ENCODE data around the gene CAMK1D. TPM values are rescaled to one million over a fixed set of nuclear protein-coding genes. Genes with fewer than 3 reads are reported as not detected.
A peak's percentile ranks its signal among the peaks of the same experiment; 100 is the strongest.

The CAMK1D gene
- total and polyA plus RNA-seq, 2 of the 8 experiments (the other 6 are each of a cell fraction or from before 2014, with no cell fraction given): 3.5 to 10.6 TPM

- Histone ChIP-seq H2BK120ac (replicated peaks; ENCODE audit: low read depth, low read length) (no peak overlapping the region), H3K79me2 (ENCODE audit: control insufficient read depth in 1 of 2, insufficient read depth in 2 of 2, low read length in 2 of 2) (no peaks in the 10 kb centered on the region), H3K27ac (ENCODE audit: low read depth, low read length) (no peak overlapping the region), H2AK5ac (ENCODE audit: low read depth, low read length) (no peak overlapping the region), H3K79me1 (ENCODE audit: low read depth, low read length) (no peaks in the 10 kb centered on the region), H2BK20ac (ENCODE audit: low read length) (no peak overlapping the region), H4K20me1 (replicated peaks in 1 of 2; ENCODE audit: control insufficient read depth in 1 of 2, insufficient read depth in 2 of 2, low read length in 2 of 2) (no peaks in the 10 kb centered on the region), H3K18ac (ENCODE audit: extremely low read depth, low read length) (no peak overlapping the region), H3K4me3 (ENCODE audit: extremely low read depth in 1 of 4, insufficient read depth in 2 of 4, low read depth in 3 of 4, low read length in 4 of 4) (no peak overlapping the region), H4K5ac (ENCODE audit: insufficient read length, low read depth, low read length) (no peak overlapping the region), H2BK12ac (ENCODE audit: low read depth, low read length) (no peak overlapping the region), H3K4ac (replicated peaks; ENCODE audit: insufficient read length, low read depth, low read length) (no peak overlapping the region), H3K56ac (replicated peaks; ENCODE audit: insufficient read length, low read depth, low read length) (no peak overlapping the region), H2AFZ (ENCODE audit: low read length) (peak overlapping the region; percentile 78), H2BK5ac (ENCODE audit: low read depth, low read length) (no peak overlapping the region), H2BK15ac (ENCODE audit: low read length) (no peak overlapping the region), H3K9me3 (ENCODE audit: insufficient read depth in 2 of 2, low read depth in 1 of 2, low read length in 1 of 2) (no peaks in the 10 kb centered on the region), H3K4me1 (replicated peaks in 1 of 4; ENCODE audit: control insufficient read depth in 3 of 4, insufficient read depth in 4 of 4, low read length in 3 of 4) (no peaks in the 10 kb centered on the region), H4K91ac (replicated peaks; ENCODE audit: insufficient read length, low read length) (no peak overlapping the region), H3K23me2 (ENCODE audit: low read depth, low read length) (no peaks in the 10 kb centered on the region), H3K4me2 (ENCODE audit: insufficient read depth in 1 of 2, low read depth in 2 of 2, low read length in 2 of 2) (no peak overlapping the region), H3K9ac (replicated peaks in 1 of 4; ENCODE audit: extremely low read depth in 1 of 4, low read depth in 3 of 4, low read length in 3 of 4) (no peak overlapping the region), H3K14ac (ENCODE audit: insufficient read length) (no peak overlapping the region), H3K23ac (ENCODE audit: insufficient read length) (no peak overlapping the region), H4K8ac (ENCODE audit: extremely low read depth, insufficient read depth, low read length) (no peak overlapping the region), H3K36me3 (ENCODE audit: control insufficient read depth in 2 of 4, insufficient read depth in 4 of 4, low read length in 3 of 4) (no peaks in the 10 kb centered on the region), H3K27me3 (replicated peaks in 1 of 4; ENCODE audit: control insufficient read depth in 3 of 4, extremely low read depth in 1 of 4, insufficient read depth in 3 of 4, low read length in 3 of 4) (no peaks in the 10 kb centered on the region)
- DNase-seq (ENCODE audit: low read depth in 1 of 2, low spot score in 2 of 2) (no peak), FAIRE-seq (no peak)
- ChIA-PET POLR2A (ENCODE audit: partially characterized antibody) (no interaction called here), CTCF (ENCODE audit: partially characterized antibody) (interaction anchor here (1.2 kb wide), 1 partner anchor 321 kb away, joined by 4 read pairs; no protein-coding TSS in a partner anchor)
- no peak for TF ChIP-seq KDM1A (IDR thresholded peaks at IDR 0.05; ENCODE audit: borderline replicate concordance, low read length)
- TF ChIP-seq RBBP5 (IDR thresholded peaks at IDR 0.05; ENCODE audit: borderline replicate concordance, low read depth, low read length): no peak
- TF ChIP-seq SP1 (IDR thresholded peaks at IDR 0.05; ENCODE audit: low read depth, low read length): no peak
- TF ChIP-seq NRF1 (IDR thresholded peaks at IDR 0.05; ENCODE audit: low read depth, low read length): no peak
- no peak for TF ChIP-seq RXRA (IDR thresholded peaks at IDR 0.05; ENCODE audit: insufficient read depth, low read depth, low read length)
- WGBS, 2 experiments (ENCODE audit: extremely low coverage in 1 of 2, insufficient coverage in 1 of 2, insufficient read length in 1 of 2, insufficient replicate concordance in 2 of 2, low coverage in 1 of 2, low lambda C conversion rate in 2 of 2, missing lambda C conversion rate in 1 of 2): 94% methylated on average over 6 of the region's 6 CpGs; no CpG with 5 or more reads in 1 of the 2 experiments
Measured at GRCh38 chr10:12334186-12334530, 15.2 kb upstream of the CAMK1D start.

All from H1 (cell line).